Islet precursor cell (in vitro differentiated cells): ENCODE measurements around the gene ADK.
A peak's percentile ranks its signal among the peaks of the same experiment; 100 is the strongest.
"Not testable (repeated sequence)": the region's sequence is repeated elsewhere in the genome, so short reads cannot be mapped to it uniquely, and the experiment has no call there.

Experiments
- DNase-seq: peaks from one replicate; pipeline ENCODE4 v3.0.0-alpha.2; 2018

Gene ADK

GRCh38 chr10:74244097-74244685 lies 93.2 kb downstream of the ADK start:
- DNase-seq = no peak

- no peak for DNase-seq
These were observed 93.8 kb downstream of the ADK start for GRCh38 chr10:74244807-74245206.

- DNase-seq = no peak
These were observed 95.5 kb downstream of the ADK start for GRCh38 chr10:74246495-74246894.

- DNase-seq = no peak
These were observed 98.8 kb downstream of the ADK start for GRCh38 chr10:74249865-74250264.

- no peak for DNase-seq
These were observed 104.2 kb downstream of the ADK start for GRCh38 chr10:74255214-74255613.

GRCh38 chr10:74255888-74256357 lies 104.9 kb downstream of the ADK start:
- no peak for DNase-seq

GRCh38 chr10:74262856-74263255 lies 111.8 kb downstream of the ADK start:
- no peak for DNase-seq

- DNase-seq = no peak
These were observed 113.0 kb downstream of the ADK start for GRCh38 chr10:74263996-74264395.

GRCh38 chr10:74272288-74272687 lies 121.3 kb downstream of the ADK start:
- DNase-seq = no peak

GRCh38 chr10:74275755-74276290 lies 124.8 kb downstream of the ADK start:
- DNase-seq = no peak

- DNase-seq = no peak
These were observed 125.4 kb downstream of the ADK start for GRCh38 chr10:74276416-74276815.

- DNase-seq = no peak
These were observed 131.3 kb downstream of the ADK start for GRCh38 chr10:74282151-74282847.

- no peak for DNase-seq
These were observed 131.8 kb downstream of the ADK start for GRCh38 chr10:74282848-74283210.

GRCh38 chr10:74289188-74289587 lies 138.2 kb downstream of the ADK start:
- no peak for DNase-seq

GRCh38 chr10:74289951-74290350 lies 138.9 kb downstream of the ADK start:
- no peak for DNase-seq

GRCh38 chr10:74290708-74291107 lies 139.7 kb downstream of the ADK start:
- no peak for DNase-seq

GRCh38 chr10:74292871-74293427 lies 141.9 kb downstream of the ADK start:
- peak; percentile 59 for DNase-seq

- no peak for DNase-seq
These were observed 142.8 kb downstream of the ADK start for GRCh38 chr10:74293686-74294371.

- no peak for DNase-seq
These were observed 146.5 kb downstream of the ADK start for GRCh38 chr10:74297389-74298080.

GRCh38 chr10:74300074-74300621 lies 149.1 kb downstream of the ADK start:
- DNase-seq = not testable (repeated sequence)

GRCh38 chr10:74300666-74301065 lies 149.6 kb downstream of the ADK start:
- no peak for DNase-seq

GRCh38 chr10:74305730-74306129 lies 154.7 kb downstream of the ADK start:
- no peak for DNase-seq
